Cardiac muscle cell (in vitro differentiated cells and primary cell): ENCODE data around the gene AMOTL2. TPM values are rescaled to one million over a fixed set of nuclear protein-coding genes. Genes with fewer than 3 reads are reported as not detected.
A peak's percentile ranks its signal among the peaks of the same experiment; 100 is the strongest.

Experiments
- DNase-seq, 2 donors: peaks; one replicate each; pipeline versions ENCODE4 v3.0.0 to v3.0.0-alpha.2; 2010 to 2017; ENCODE audit warnings: low read depth in 1 of 2, low spot score in 1 of 2
- H3K27ac ChIP-seq: fragments of 200-600 bp; sonication (generic); 2 replicates; pipeline ENCODE4 v1.5.1; 2016
- H3K27me3 ChIP-seq: fragments of 200-600 bp; sonication (generic); 2 replicates; pipeline ENCODE4 v1.6.0; 2016; ENCODE audit warnings: control low read depth
- H3K36me3 ChIP-seq: fragments of 200-600 bp; sonication (generic); 2 replicates; pipeline ENCODE4 v1.5.1; 2016; ENCODE audit warnings: control low read depth
- H3K4me1 ChIP-seq: fragments of 200-600 bp; sonication (generic); 2 replicates; pipeline ENCODE4 v1.8.1; 2017; ENCODE audit warnings: low read depth, mild to moderate bottlenecking, mixed run types
- H3K4me3 ChIP-seq: fragments of 200-600 bp; sonication (generic); 2 replicates; pipeline ENCODE4 v1.5.1; 2016; ENCODE audit warnings: mild to moderate bottlenecking
- H3K9me3 ChIP-seq: fragments of 200-600 bp; sonication (generic); 2 replicates; pipeline ENCODE4 v1.5.1; 2017; ENCODE audit warnings: low read depth, mild to moderate bottlenecking, control low read depth
- CTCF ChIP-seq: IDR thresholded peaks from 2 replicates; pipeline ENCODE4 v1.5.1; 2012; ENCODE audit warnings: low read depth, mild to moderate bottlenecking, low read length
- polyA plus RNA-seq: library from polyadenylated mRNA; unstranded; fragments of >200 nt; fragmentation: Nextera tagmentation; extraction: Ambion mirVana; gene quantifications from 2 replicates; pipeline ENCODE4 v1.2.1, GENCODE V29; 2016
- total RNA-seq: library from RNA; depleted of rRNA; stranded (reverse); fragments of >200 nt; gene quantifications from 2 replicates; pipeline ENCODE4 v1.2.3, GENCODE V29; 2016

Gene AMOTL2
- total and polyA plus RNA-seq, 2 experiments from 2014 or later, result 32.1 to 103 TPM

- DNase-seq, result peak in 1 of 2 donors; percentile 15
- peaks cover 66% of the 10 kb centered on the region for H3K27me3 ChIP-seq
- H3K27ac ChIP-seq, result no peak overlapping the region
Measured at GRCh38 chr3:134407239-134407625, 33.0 kb upstream of the AMOTL2 start.

DNA sequence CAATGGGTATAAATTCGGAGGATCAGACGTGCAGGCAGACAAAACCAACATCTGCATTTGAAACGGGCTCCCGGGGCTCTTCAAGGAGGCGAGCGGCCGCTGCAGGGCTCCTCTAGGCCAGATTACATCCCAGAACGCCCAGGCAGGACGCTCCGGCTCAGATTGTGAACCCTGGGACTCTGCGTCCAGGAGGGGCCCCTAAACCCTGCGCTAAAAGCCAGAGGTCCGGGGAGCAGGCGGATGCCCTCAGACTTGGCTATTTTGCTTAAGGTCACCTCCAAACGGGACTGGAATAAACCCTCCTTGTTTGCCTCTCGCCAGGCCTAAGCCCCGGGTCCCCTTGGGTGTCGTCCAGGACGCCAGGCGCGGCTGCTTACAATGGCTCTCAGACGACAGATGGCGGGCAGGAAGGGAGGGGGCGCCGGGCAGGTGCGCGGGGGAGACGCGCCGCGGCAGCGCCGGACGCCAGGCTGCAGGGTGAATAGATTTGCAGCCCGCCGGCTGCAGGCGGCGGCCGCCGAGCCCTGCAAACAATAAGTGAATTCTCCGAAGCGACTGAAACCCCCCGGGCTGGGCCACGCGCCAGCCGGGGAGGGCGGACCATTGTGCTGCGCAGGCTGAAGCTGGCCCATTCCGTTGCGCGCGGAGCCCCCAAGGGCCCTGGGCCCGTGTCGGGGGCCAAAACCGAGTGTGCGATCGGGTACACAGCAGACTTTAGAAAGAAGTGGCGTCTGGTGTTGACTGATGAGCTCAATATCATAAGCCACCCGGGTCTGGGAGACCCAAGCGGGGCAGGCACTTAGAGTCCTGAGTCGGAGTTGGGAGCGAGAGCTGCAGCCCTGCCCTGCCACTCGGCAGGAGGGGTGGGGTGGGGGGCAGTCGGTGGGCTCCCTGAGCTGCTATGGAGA lies 32.3 kb upstream of the AMOTL2 start:
- H3K4me3 ChIP-seq, result peak overlapping the region; percentile 18
- TF ChIP-seq CTCF, result no peak
- no peaks in the 10 kb centered on the region for H3K4me1 ChIP-seq
- no peak overlapping the region for H3K27ac ChIP-seq
- peaks cover 66% of the 10 kb centered on the region for H3K27me3 ChIP-seq
- peak; percentile 20 to 55 for DNase-seq
- H3K36me3 ChIP-seq, result no peaks in the 10 kb centered on the region
- no peaks in the 10 kb centered on the region for H3K9me3 ChIP-seq

More at GRCh38 chr3:134407239-134407625, 33.0 kb upstream of the AMOTL2 start:
- no peaks in the 10 kb centered on the region for H3K36me3 ChIP-seq
- H3K4me3 ChIP-seq, result no peak overlapping the region
- no peak for TF ChIP-seq CTCF
- no peaks in the 10 kb centered on the region for H3K4me1 ChIP-seq
- H3K9me3 ChIP-seq, result no peaks in the 10 kb centered on the region

DNA sequence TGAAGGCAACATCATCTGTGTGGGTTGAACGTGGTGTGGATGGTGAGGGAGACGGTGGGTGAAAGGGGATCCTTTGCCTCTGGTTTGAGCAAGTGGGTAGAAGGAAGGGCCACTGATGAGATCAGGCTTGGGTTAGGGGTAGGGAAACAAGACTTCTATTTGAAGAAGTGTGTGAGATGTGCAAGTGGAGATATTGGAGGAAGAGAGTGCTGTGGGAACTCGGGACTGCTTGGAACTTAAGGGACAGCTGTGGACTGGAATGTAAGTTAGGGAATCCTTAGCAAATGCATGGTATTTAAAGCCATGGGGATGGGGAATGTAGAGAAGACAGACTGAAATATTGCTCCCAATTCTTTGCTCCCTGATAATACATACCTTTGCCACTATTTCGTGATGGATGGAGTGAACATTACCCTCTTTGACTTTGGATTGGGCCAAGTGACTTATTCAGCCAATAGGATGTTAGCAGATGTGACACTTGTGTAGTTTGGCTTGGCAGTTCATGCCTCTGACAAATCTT lies 30.2 kb upstream of the AMOTL2 start:
- no peaks in the 10 kb centered on the region for H3K36me3 ChIP-seq
- DNase-seq, result no peak
- no peaks in the 10 kb centered on the region for H3K9me3 ChIP-seq
- H3K4me1 ChIP-seq, result no peaks in the 10 kb centered on the region
- no peak overlapping the region for H3K27ac ChIP-seq
- H3K27me3 ChIP-seq, result peaks cover 58% of the 10 kb centered on the region
- no peak for TF ChIP-seq CTCF
- H3K4me3 ChIP-seq, result no peak overlapping the region

DNA sequence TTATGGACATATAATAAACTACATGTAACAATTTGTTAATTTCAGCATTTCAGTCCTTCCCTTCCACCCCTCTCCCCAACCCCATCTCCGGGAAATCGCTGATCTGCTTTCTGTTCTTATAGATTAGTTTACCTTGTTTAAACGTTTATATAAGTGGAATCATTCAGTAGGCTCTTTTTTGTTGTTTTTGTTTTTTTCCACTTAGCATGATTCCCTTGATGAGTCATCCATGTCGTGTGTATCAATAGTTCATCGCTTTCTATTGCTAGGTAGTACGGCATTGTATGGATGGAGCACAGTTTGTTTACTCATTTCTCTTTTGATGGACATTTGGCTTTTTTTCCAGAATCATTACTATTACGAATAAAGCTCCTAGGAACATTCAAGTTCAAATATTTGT lies 23.5 kb upstream of the AMOTL2 start:
- H3K4me3 ChIP-seq, result no peak overlapping the region
- H3K4me1 ChIP-seq, result no peaks in the 10 kb centered on the region
- H3K27me3 ChIP-seq, result peaks cover 2% of the 10 kb centered on the region
- no peak overlapping the region for H3K27ac ChIP-seq
- no peaks in the 10 kb centered on the region for H3K9me3 ChIP-seq
- no peaks in the 10 kb centered on the region for H3K36me3 ChIP-seq
- DNase-seq, result no peak
- TF ChIP-seq CTCF, result no peak

GRCh38 chr3:134395103-134395502 lies 20.9 kb upstream of the AMOTL2 start:
- no peak for TF ChIP-seq CTCF
- H3K4me1 ChIP-seq, result peaks cover 6% of the 10 kb centered on the region
- no peaks in the 10 kb centered on the region for H3K9me3 ChIP-seq
- H3K4me3 ChIP-seq, result no peak overlapping the region
- H3K36me3 ChIP-seq, result no peaks in the 10 kb centered on the region
- H3K27me3 ChIP-seq, result peaks cover 2% of the 10 kb centered on the region
- no peak overlapping the region for H3K27ac ChIP-seq
- no peak for DNase-seq
